Nephron progenitor cell (in vitro differentiated cells): Measurements from ENCODE around the gene C1QTNF9B.

ENCODE experiments used
- DNase-seq: peaks from one replicate; pipeline ENCODE4 v3.0.0; 2021
- H3K27ac Mint-ChIP-seq: 2 replicates; pipeline ENCODE4 v1.8.0; 2021; ENCODE audit warnings: mild to moderate bottlenecking, moderate library complexity, mixed read lengths
- H3K27me3 Mint-ChIP-seq: 2 replicates; pipeline ENCODE4 v1.8.0; 2021; ENCODE audit warnings: mild to moderate bottlenecking, low read depth, mixed read lengths; ENCODE audit not compliant: poor library complexity
- H3K36me3 Mint-ChIP-seq: 2 replicates; pipeline ENCODE4 v1.8.0; 2021; ENCODE audit warnings: low read depth, mixed read lengths
- H3K4me1 Mint-ChIP-seq: 2 replicates; pipeline ENCODE4 v1.8.0; 2021; ENCODE audit warnings: mixed read lengths
- H3K4me3 Mint-ChIP-seq: 2 replicates; pipeline ENCODE4 v1.8.0; 2021; ENCODE audit warnings: mild to moderate bottlenecking, moderate library complexity, mixed read lengths
- H3K9me3 Mint-ChIP-seq: 2 replicates; pipeline ENCODE4 v1.8.0; 2021; ENCODE audit warnings: mild to moderate bottlenecking, moderate library complexity, mixed read lengths
- CTCF ChIP-seq: fragments of 200-600 bp; sonication (generic); IDR thresholded peaks from 2 replicates; pipeline ENCODE4 v1.5.0; 2021; ENCODE audit warnings: antibody characterized with exemption

The C1QTNF9B gene

GRCh38 chr13:23849670-23850069 is 47.6 kb downstream of the C1QTNF9B start:
- H3K4me1 Mint-ChIP-seq = peaks cover 24% of the 10 kb centered on the region
- no peak overlapping the region for H3K27ac Mint-ChIP-seq
- no peaks in the 10 kb centered on the region for H3K9me3 Mint-ChIP-seq
- no peak overlapping the region for H3K4me3 Mint-ChIP-seq
- TF ChIP-seq CTCF = no peak
- DNase-seq = no peak
- no peaks in the 10 kb centered on the region for H3K27me3 Mint-ChIP-seq
- peaks cover 9% of the 10 kb centered on the region for H3K36me3 Mint-ChIP-seq

GRCh38 chr13:23848646-23849141 is 48.6 kb downstream of the C1QTNF9B start:
- Mint-ChIP-seq H3K9me3 (no peaks in the 10 kb centered on the region), H3K27me3 (no peaks in the 10 kb centered on the region), H3K36me3 (peaks cover 2% of the 10 kb centered on the region), H3K4me3 (no peak overlapping the region), H3K27ac (peak overlapping the region; percentile 82), H3K4me1 (peaks cover 31% of the 10 kb centered on the region)
- no peak for TF ChIP-seq CTCF
- no peak for DNase-seq

- Mint-ChIP-seq H3K27me3 (no peaks in the 10 kb centered on the region), H3K4me1 (peaks cover 37% of the 10 kb centered on the region), H3K27ac (peak overlapping the region; percentile 82), H3K4me3 (no peak overlapping the region), H3K36me3 (no peaks in the 10 kb centered on the region), H3K9me3 (no peaks in the 10 kb centered on the region)
- no peak for TF ChIP-seq CTCF
- DNase-seq = no peak
Measured at GRCh38 chr13:23848019-23848418, 49.3 kb downstream of the C1QTNF9B start.

- Mint-ChIP-seq H3K9me3 (no peaks in the 10 kb centered on the region), H3K27ac (peak overlapping the region; percentile 19), H3K4me3 (no peak overlapping the region), H3K4me1 (peaks cover 41% of the 10 kb centered on the region), H3K27me3 (no peaks in the 10 kb centered on the region), H3K36me3 (no peaks in the 10 kb centered on the region)
- no peak for DNase-seq
- no peak for TF ChIP-seq CTCF
Measured at GRCh38 chr13:23847497-23847896, 49.8 kb downstream of the C1QTNF9B start.

GRCh38 chr13:23845105-23845725 is 52.1 kb downstream of the C1QTNF9B start:
- Mint-ChIP-seq H3K27ac (no peak overlapping the region), H3K4me1 (peaks cover 48% of the 10 kb centered on the region), H3K27me3 (no peaks in the 10 kb centered on the region), H3K4me3 (no peak overlapping the region), H3K9me3 (no peaks in the 10 kb centered on the region), H3K36me3 (peaks cover 5% of the 10 kb centered on the region)
- no peak for TF ChIP-seq CTCF
- DNase-seq = no peak

- no peak for DNase-seq
- peaks cover 10% of the 10 kb centered on the region for H3K36me3 Mint-ChIP-seq
- H3K27me3 Mint-ChIP-seq = no peaks in the 10 kb centered on the region
- H3K4me3 Mint-ChIP-seq = no peak overlapping the region
- no peak for TF ChIP-seq CTCF
- H3K4me1 Mint-ChIP-seq = peaks cover 44% of the 10 kb centered on the region
- H3K27ac Mint-ChIP-seq = peak overlapping the region; percentile 34
- H3K9me3 Mint-ChIP-seq = no peaks in the 10 kb centered on the region
Measured at GRCh38 chr13:23844132-23844531, 53.2 kb downstream of the C1QTNF9B start.
